HepG2 (cell line): ENCODE results near the gene EIF4A3. TPM values are rescaled to one million over a fixed set of nuclear protein-coding genes. Genes with fewer than 3 reads are reported as not detected.
A peak's percentile ranks its signal among the peaks of the same experiment; 100 is the strongest.

Experiments used
- ATF2 ChIP-seq: sonication (generic); formaldehyde crosslinking; IDR thresholded peaks from 2 replicates; pipeline ENCODE4 v1.4.0; 2020; ENCODE audit warnings: missing genetic modification reagents
- DMAP1 ChIP-seq: IDR thresholded peaks from 2 replicates; pipeline ENCODE4 v1.6.1; 2016
- HBP1 ChIP-seq: IDR thresholded peaks from 2 replicates; pipeline ENCODE4 v1.6.1; 2016; ENCODE audit warnings: low read depth, control low read depth
- HDAC2 ChIP-seq: sonication (generic); formaldehyde crosslinking; IDR thresholded peaks from 2 replicates; pipeline ENCODE4 v1.4.0; 2020; ENCODE audit warnings: missing genetic modification reagents
- HMGXB4 ChIP-seq, 2 experiments: sonication (generic) in 1 of 2; formaldehyde crosslinking in 1 of 2; IDR thresholded peaks; 2 replicates each; pipeline versions ENCODE4 v1.4.0 to v1.6.1; 2018 to 2020; ENCODE audit warnings: missing genetic modification reagents in 2 of 2, borderline replicate concordance in 1 of 2, low read depth in 1 of 2, mild to moderate bottlenecking in 1 of 2, missing biosample characterization in 1 of 2
- JARID2 ChIP-seq: sonication (generic); formaldehyde crosslinking; IDR thresholded peaks from 2 replicates; pipeline ENCODE4 v1.8.1; 2023; ENCODE audit warnings: missing genetic modification reagents, inconsistent platforms; ENCODE audit not compliant: insufficient replicate concordance
- KDM4B ChIP-seq: sonication (generic); formaldehyde crosslinking; IDR thresholded peaks from 2 replicates; pipeline ENCODE4 v1.4.0; 2020; ENCODE audit warnings: missing genetic modification reagents
- KDM5B ChIP-seq: sonication (generic); formaldehyde crosslinking; IDR thresholded peaks from 2 replicates; pipeline ENCODE4 v1.4.0; 2020; ENCODE audit warnings: missing genetic modification reagents, mild to moderate bottlenecking, borderline replicate concordance
- KMT2A ChIP-seq: sonication (generic); formaldehyde crosslinking; IDR thresholded peaks from 2 replicates; pipeline ENCODE4 v1.4.0; 2020; ENCODE audit warnings: missing genetic modification reagents
- NONO ChIP-seq, 2 experiments: fragments of 450-650 bp in 1 of 2; sonication (generic) in 1 of 2; formaldehyde crosslinking in 1 of 2; IDR thresholded peaks in 1 of 2; conservative IDR thresholded peaks in 1 of 2; 2 replicates each; pipeline versions ENCODE4 v1.6.1 to v1.8.0; 2017 to 2022; ENCODE audit warnings: mild to moderate bottlenecking in 1 of 2, missing genetic modification reagents in 1 of 2, moderate library complexity in 1 of 2
- SMARCC2 ChIP-seq: fragments of 450-650 bp; IDR thresholded peaks from 2 replicates; pipeline ENCODE4 v1.6.1; 2017; ENCODE audit warnings: antibody characterized with exemption, mild to moderate bottlenecking
- SOX6 ChIP-seq, 2 experiments: fragments of 450-650 bp in 1 of 2; sonication (generic) in 1 of 2; formaldehyde crosslinking in 1 of 2; IDR thresholded peaks; 2 replicates each; pipeline versions ENCODE4 v1.4.0 to v1.6.1; 2017 to 2020; ENCODE audit warnings: antibody characterized with exemption in 1 of 2, mild to moderate bottlenecking in 1 of 2, missing genetic modification reagents in 1 of 2
- TFDP2 ChIP-seq: sonication (generic); formaldehyde crosslinking; IDR thresholded peaks from 2 replicates; pipeline ENCODE4 v1.4.0; 2020; ENCODE audit warnings: missing genetic modification reagents
- TOPORS ChIP-seq: sonication (generic); formaldehyde crosslinking; IDR thresholded peaks from 2 replicates; pipeline ENCODE4 v1.8.0; 2023; ENCODE audit warnings: mild to moderate bottlenecking, missing genetic modification reagents
- ZKSCAN1 ChIP-seq: fragments of 150-350 bp; IDR thresholded peaks from 2 replicates; pipeline ENCODE4 v1.6.1; 2014; ENCODE audit warnings: low read length
- ZNF251 ChIP-seq: sonication (generic); formaldehyde crosslinking; IDR thresholded peaks from 2 replicates; pipeline ENCODE4 v1.9.0; 2021; ENCODE audit warnings: mild to moderate bottlenecking, missing genetic modification reagents
- ZNF326 ChIP-seq: sonication (generic); formaldehyde crosslinking; IDR thresholded peaks from 2 replicates; pipeline ENCODE4 v1.4.0; 2020; ENCODE audit warnings: missing genetic modification reagents, borderline replicate concordance
- ZNF513 ChIP-seq: sonication (generic); formaldehyde crosslinking; conservative IDR thresholded peaks from 2 replicates; pipeline ENCODE4 v1.5.0; 2020; ENCODE audit warnings: missing genetic modification reagents
- ZNF639 ChIP-seq: conservative IDR thresholded peaks from 2 replicates; pipeline ENCODE4 v1.6.1; 2018; ENCODE audit warnings: missing genetic modification reagents
- polyA plus RNA-seq, 8 experiments: library from polyadenylated mRNA; depleted of rRNA in 3 of 8; stranded (reverse) in 7 of 8; unstranded in 1 of 8; fragments of >200 nt; fragmentation: Illumina TruSeq in 4 of 8; extraction: Trizol in 4 of 8; gene quantifications; 2 replicates each; pipeline versions ENCODE4 v1.2.1 to v1.2.3, GENCODE V29; 2011 to 2016; ENCODE audit warnings: low read depth in 4 of 8, missing spikeins in 1 of 8, mixed read lengths in 1 of 8; ENCODE audit not compliant: insufficient read depth in 1 of 8
- total RNA-seq, 5 experiments: library from RNA; depleted of rRNA; stranded (reverse); fragments of >200 nt; fragmentation: Illumina TruSeq; extraction: Trizol; gene quantifications; 2 replicates each; pipeline ENCODE4 v1.2.3, GENCODE V29; 2016; ENCODE audit warnings: low read depth in 1 of 5

Gene EIF4A3
- total and polyA plus RNA-seq, 2 of the 13 experiments (the other 11 are each of a cell fraction or from before 2014, with no cell fraction given), result 145 to 187 TPM

- TF ChIP-seq HMGXB4 (CRISPR knock-in tag; IDR thresholded peaks at IDR 0.05; ENCODE audit: borderline replicate concordance in 1 of 2, low read depth in 1 of 2), result peak; percentile 50 to 76; a peak in 2 of 4 replicates
- no peak for TF ChIP-seq SMARCC2
- no peak for TF ChIP-seq ZNF251 (CRISPR knock-in tag)
- no peak for TF ChIP-seq SOX6 (IDR thresholded peaks at IDR 0.05)
- TF ChIP-seq SOX6 (CRISPR knock-in tag; IDR thresholded peaks at IDR 0.05), result no peak
- TF ChIP-seq ATF2 (CRISPR knock-in tag), result peak; percentile 71; the same call in 1 of the 2 replicates
- no peak for TF ChIP-seq TOPORS (CRISPR knock-in tag)
- no peak for TF ChIP-seq KDM4B (CRISPR knock-in tag)
- TF ChIP-seq HBP1 (CRISPR knock-in tag), result no peak
- peak; percentile 46; the same call in 1 of the 2 replicates for TF ChIP-seq ZKSCAN1
- TF ChIP-seq KDM5B, result no peak
- no peak for TF ChIP-seq NONO (IDR thresholded peaks at IDR 0.05)
- TF ChIP-seq NONO (CRISPR knock-in tag; conservative IDR thresholded peaks at IDR 0.05), result 0 out of 2 replicates have a peak, but pooled peaks have one; percentile 55
- TF ChIP-seq ZNF639 (CRISPR knock-in tag), result no peak
- TF ChIP-seq TFDP2 (CRISPR knock-in tag), result no peak
- no peak for TF ChIP-seq DMAP1 (CRISPR knock-in tag)
- TF ChIP-seq JARID2 (CRISPR knock-in tag), result no peak
- TF ChIP-seq ZNF513 (CRISPR knock-in tag), result no peak
- TF ChIP-seq KMT2A (CRISPR knock-in tag), result no peak
- no peak for TF ChIP-seq HDAC2 (CRISPR knock-in tag)
- no peak for TF ChIP-seq ZNF326 (CRISPR knock-in tag)
Measured at GRCh38 chr17:80124351-80124981, 22.5 kb downstream of the EIF4A3 start (continued).
